Transverse colon (tissue), 4 donors: ENCODE results near the gene CHST11. TPM values are rescaled to one million over a fixed set of nuclear protein-coding genes. Genes with fewer than 3 reads are reported as not detected.

Experiments
- DNase-seq: peaks from one replicate; pipeline ENCODE4 v3.0.0-alpha.2; 2019
- H3K27ac ChIP-seq, 4 donors: fragments of 200-600 bp; sonication (generic); 2 replicates each; pipeline ENCODE4 v1.5.1; 2016 to 2018; ENCODE audit warnings: inconsistent platforms in 4 of 4
- H3K27me3 ChIP-seq: fragments of 200-600 bp; sonication (generic); 2 replicates; pipeline ENCODE4 v1.5.1; 2017; ENCODE audit warnings: inconsistent platforms
- H3K36me3 ChIP-seq, 4 donors: fragments of 200-600 bp; sonication (generic); 2 replicates each; pipeline ENCODE4 v1.5.1; 2017 to 2019; ENCODE audit warnings: inconsistent platforms in 4 of 4
- H3K4me1 ChIP-seq, 4 donors: fragments of 200-600 bp; sonication (generic); 2 replicates each; pipeline ENCODE4 v1.5.1; 2017 to 2020; ENCODE audit warnings: inconsistent platforms in 4 of 4
- H3K4me3 ChIP-seq, 4 donors: fragments of 200-600 bp; sonication (generic); 1 replicate in 1 of 4; 2 replicates in 3 of 4; pipeline versions ENCODE4 v1.5.1 to v1.6.1; 2017 to 2019; ENCODE audit warnings: inconsistent platforms in 4 of 4
- H3K9me3 ChIP-seq, 2 donors: fragments of 200-600 bp; sonication (generic); 2 replicates each; pipeline ENCODE4 v1.5.1; 2017 to 2019; ENCODE audit warnings: inconsistent platforms in 2 of 2
- CTCF ChIP-seq, 5 experiments: fragments of 200-600 bp in 3 of 5; fragments of 450-650 bp in 2 of 5; sonication (generic) in 3 of 5; IDR thresholded peaks; 1 replicate in 2 of 5; 2 replicates in 3 of 5; pipeline ENCODE4 v1.5.1; 2016 to 2017; ENCODE audit warnings: antibody characterized with exemption in 5 of 5, inconsistent platforms in 3 of 5, mild to moderate bottlenecking in 2 of 5, moderate library complexity in 1 of 5
- EP300 ChIP-seq: sonication (generic); formaldehyde crosslinking; IDR thresholded peaks from one replicate; pipeline ENCODE4 v1.6.1; 2017; ENCODE audit warnings: antibody characterized with exemption, low read depth
- POLR2A ChIP-seq: fragments of 450-650 bp; IDR thresholded peaks from one replicate; pipeline ENCODE4 v1.6.1; 2016; ENCODE audit warnings: antibody characterized with exemption, mild to moderate bottlenecking, moderate library complexity
- POLR2AphosphoS5 ChIP-seq, 3 donors: sonication (generic); formaldehyde crosslinking; IDR thresholded peaks; one replicate each; pipeline ENCODE4 v1.6.1; 2016; ENCODE audit warnings: antibody characterized with exemption in 3 of 3
- WGBS, 2 donors: methylation state at CpG; one replicate each; pipeline ENCODE4 v1.1.5; 2018; ENCODE audit warnings: low coverage in 1 of 2; 5-methylcytosine and 5-hydroxymethylcytosine counted together
- in situ Hi-C, 4 donors: fragments of 200-750 bp; cut with MboI; loops; one replicate each; pipeline versions ENCODE4 v1.15.0 to v1.15.1; 2017; ENCODE audit warnings: low sequenced_read_pairs in 3 of 4, low pct_ligation_motif_present in 1 of 4, low pct_unique_long_range_greater_than_20kb in 1 of 4
- intact Hi-C: fragments of 100-400 bp; cut with DNase I; formaldehyde crosslinking; loops from one replicate; pipeline ENCODE4 v1.15.1; 2023; ENCODE audit warnings: low total_unique reads
- total RNA-seq, 4 donors: library from RNA; depleted of rRNA; stranded (reverse); fragments of >200 nt; gene quantifications; one replicate each; pipeline ENCODE4 v1.1.0, GENCODE V29; 2016

CHST11 gene
- total RNA-seq, 4 donors from 2014 or later, result 4.2 to 123 (median 31.5) TPM

- Histone ChIP-seq H3K27ac (no peak overlapping the region), H3K36me3 (no peaks in the 10 kb centered on the region), H3K4me1 (no peaks in the 10 kb centered on the region), H3K27me3 (no peaks in the 10 kb centered on the region), H3K9me3 (no peaks in the 10 kb centered on the region), H3K4me3 (no peak overlapping the region)
- TF ChIP-seq POLR2AphosphoS5 (IDR thresholded peaks at IDR 0.05), result no peak
- TF ChIP-seq CTCF (IDR thresholded peaks at IDR 0.05), result no peak
- no peak for TF ChIP-seq POLR2A
- no peak for TF ChIP-seq EP300
- in situ Hi-C loops, result no loop called here
- WGBS, 2 donors, result 61 to 69% methylated on average over 5 of the region's 5 CpGs
- intact Hi-C loops, result no loop called here
- no peak for DNase-seq
Observed at GRCh38 chr12:104423809-104424208, 32.9 kb upstream of the CHST11 start.

GRCh38 chr12:104424955-104425354 is 31.8 kb upstream of the CHST11 start:
- no peaks in the 10 kb centered on the region for H3K9me3 ChIP-seq
- no peak overlapping the region for H3K4me3 ChIP-seq
- in situ Hi-C loops, result no loop called here
- intact Hi-C loops, result no loop called here
- no peak for DNase-seq
- no peak overlapping the region for H3K27ac ChIP-seq
- WGBS, 2 donors, result 50 to 67% methylated on average over 1 of the region's 1 CpG
- no peaks in the 10 kb centered on the region for H3K27me3 ChIP-seq
- H3K4me1 ChIP-seq, result no peaks in the 10 kb centered on the region
- TF ChIP-seq CTCF (IDR thresholded peaks at IDR 0.05) (no peak), POLR2A (no peak), POLR2AphosphoS5 (IDR thresholded peaks at IDR 0.05) (no peak)
- H3K36me3 ChIP-seq, result no peaks in the 10 kb centered on the region

DNA sequence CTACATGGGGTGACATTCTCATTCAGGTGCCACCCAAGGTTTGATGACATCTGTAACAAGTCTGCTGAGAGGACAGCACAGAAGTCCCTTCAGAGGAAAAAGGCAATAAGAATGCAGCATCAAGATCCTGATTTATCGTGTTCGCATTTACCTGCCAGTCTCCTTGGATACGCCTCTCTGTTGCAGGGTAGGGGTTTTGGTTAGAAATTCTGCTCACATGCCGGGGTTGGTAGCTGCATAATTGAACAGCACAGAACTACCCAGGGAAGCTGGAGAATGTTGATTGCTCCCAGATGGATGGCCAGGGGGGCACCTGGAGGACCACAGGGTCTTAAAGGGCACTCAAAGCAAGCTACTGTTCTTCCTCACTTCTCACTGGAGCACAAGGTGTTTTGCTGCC is 31.1 kb upstream of the CHST11 start:
- in situ Hi-C loops, result no loop called here

DNA sequence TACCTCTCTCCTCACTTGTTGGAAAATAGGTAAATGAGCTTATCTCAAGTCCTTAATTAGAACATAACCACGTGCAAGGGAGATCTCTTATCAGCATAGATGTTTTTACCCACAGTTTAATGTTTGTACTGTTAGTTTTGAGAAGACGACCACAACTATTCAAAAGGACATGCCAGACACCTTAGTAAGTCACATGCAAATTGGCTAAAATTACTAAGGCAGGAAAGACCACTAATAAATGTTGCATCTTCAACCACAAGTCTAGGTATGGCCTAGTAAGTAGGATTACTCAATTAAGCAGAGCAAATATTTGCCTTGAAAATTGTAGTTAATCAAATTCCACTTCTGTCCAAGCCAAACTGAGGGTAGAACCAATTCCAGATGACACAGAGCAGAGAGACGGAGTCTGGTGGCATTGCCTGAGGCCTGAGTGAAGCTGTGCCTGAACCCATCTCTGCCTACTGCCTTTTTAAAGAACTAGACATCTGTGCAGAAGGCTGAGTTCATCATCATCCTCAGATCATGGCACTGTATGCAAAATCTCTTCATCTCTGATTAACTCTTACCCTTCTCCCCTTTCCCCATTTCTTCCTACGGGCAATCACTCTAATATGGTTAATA is 29.7 kb upstream of the CHST11 start:
- no peaks in the 10 kb centered on the region for H3K36me3 ChIP-seq
- no peaks in the 10 kb centered on the region for H3K4me1 ChIP-seq
- H3K9me3 ChIP-seq, result no peaks in the 10 kb centered on the region
- TF ChIP-seq CTCF (IDR thresholded peaks at IDR 0.05), result no peak
- no peak for TF ChIP-seq EP300
- TF ChIP-seq POLR2A, result no peak
- no peak for TF ChIP-seq POLR2AphosphoS5 (IDR thresholded peaks at IDR 0.05)
- intact Hi-C loops, result no loop called here
- H3K4me3 ChIP-seq, result no peak overlapping the region
- in situ Hi-C loops, result no loop called here
- 62 to 68% methylated on average over 4 of the region's 4 CpGs for WGBS, 2 donors
- no peak for DNase-seq
- no peak overlapping the region for H3K27ac ChIP-seq
- H3K27me3 ChIP-seq, result no peaks in the 10 kb centered on the region

More for the DNA sequence above, 31.1 kb upstream of the CHST11 start:
- DNase-seq, result no peak
- WGBS, 2 donors, result 91% methylated on average over 4 of the region's 4 CpGs; no CpG with 5 or more reads in 1 of the 2 donors
- no peak for TF ChIP-seq POLR2AphosphoS5 (IDR thresholded peaks at IDR 0.05)
- no peak overlapping the region for H3K4me3 ChIP-seq
- intact Hi-C loops, result no loop called here
- no peaks in the 10 kb centered on the region for H3K27me3 ChIP-seq
- H3K36me3 ChIP-seq, result no peaks in the 10 kb centered on the region
- no peaks in the 10 kb centered on the region for H3K4me1 ChIP-seq
- no peak overlapping the region for H3K27ac ChIP-seq
- no peaks in the 10 kb centered on the region for H3K9me3 ChIP-seq

DNA sequence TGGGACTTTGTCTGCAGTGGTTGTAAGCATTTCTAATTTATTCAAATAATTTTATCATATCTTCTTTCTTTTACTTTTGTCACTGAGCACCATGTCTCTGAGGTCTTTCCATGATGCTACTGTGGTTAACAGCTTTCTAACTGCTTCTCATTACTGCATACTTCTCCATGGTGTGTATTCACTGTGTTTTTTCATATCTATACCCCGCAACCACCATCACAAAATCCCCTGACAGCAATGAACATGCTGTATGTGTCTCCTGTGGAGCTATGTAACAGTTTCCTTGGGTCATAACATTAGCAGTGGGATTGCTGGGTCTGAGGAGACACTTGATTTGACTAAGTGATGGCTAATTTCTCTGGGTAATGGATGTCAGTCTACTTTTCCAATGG is 29.2 kb upstream of the CHST11 start:
- Histone ChIP-seq H3K27me3 (no peaks in the 10 kb centered on the region), H3K4me3 (no peak overlapping the region), H3K4me1 (no peaks in the 10 kb centered on the region), H3K36me3 (no peaks in the 10 kb centered on the region), H3K9me3 (no peaks in the 10 kb centered on the region), H3K27ac (no peak overlapping the region)
- TF ChIP-seq POLR2A, result no peak
- no peak for TF ChIP-seq EP300
- no peak for TF ChIP-seq CTCF (IDR thresholded peaks at IDR 0.05)
- no peak for TF ChIP-seq POLR2AphosphoS5 (IDR thresholded peaks at IDR 0.05)
- intact Hi-C loops (no loop called here), in situ Hi-C loops (no loop called here)
- 100% methylated on average over 1 of the region's 1 CpG; no CpG with 5 or more reads in 1 of the 2 donors for WGBS, 2 donors
- no peak for DNase-seq
